SH-SY5Y (cell line): ENCODE results near the gene PNLDC1.

ENCODE experiments used
- GATA2 ChIP-seq: IDR thresholded peaks from 2 replicates; pipeline ENCODE4 v1.6.1; 2011; ENCODE audit warnings: mild to moderate bottlenecking, low read depth, low read length
- GATA3 ChIP-seq: IDR thresholded peaks from 2 replicates; pipeline ENCODE4 v1.6.1; 2011; ENCODE audit warnings: low read depth, mild to moderate bottlenecking, low read length, moderate library complexity

The PNLDC1 gene

GRCh38 chr6:159805440-159806020, 5.5 kb downstream of the PNLDC1 start:
- TF ChIP-seq GATA3 (no peak), GATA2 (no peak)

GRCh38 chr6:159806021-159806458, 6.0 kb downstream of the PNLDC1 start:
- TF ChIP-seq GATA3 (no peak), GATA2 (no peak)

- TF ChIP-seq GATA2, result no peak
- TF ChIP-seq GATA3, result no peak
These were observed 7.2 kb downstream of the PNLDC1 start for GRCh38 chr6:159807150-159807858.

GRCh38 chr6:159808647-159809046, 8.6 kb downstream of the PNLDC1 start:
- TF ChIP-seq GATA3 (no peak), GATA2 (no peak)

GRCh38 chr6:159809149-159809548, 9.1 kb downstream of the PNLDC1 start:
- TF ChIP-seq GATA3 (no peak), GATA2 (no peak)

- no peak for TF ChIP-seq GATA3
- no peak for TF ChIP-seq GATA2
These were observed 13.7 kb downstream of the PNLDC1 start for GRCh38 chr6:159813781-159814180.

GRCh38 chr6:159815410-159815809, 15.3 kb downstream of the PNLDC1 start:
- TF ChIP-seq GATA2, result no peak
- TF ChIP-seq GATA3, result no peak

GRCh38 chr6:159817951-159818739, 18.1 kb downstream of the PNLDC1 start:
- TF ChIP-seq GATA3 (no peak), GATA2 (no peak)

GRCh38 chr6:159819098-159819497, 19.0 kb downstream of the PNLDC1 start:
- TF ChIP-seq GATA3, result no peak

- TF ChIP-seq GATA2, result no peak
- TF ChIP-seq GATA3, result no peak
These were observed 20.0 kb downstream of the PNLDC1 start for GRCh38 chr6:159819932-159820640.

- TF ChIP-seq GATA2 (no peak), GATA3 (no peak)
These were observed 21.0 kb downstream of the PNLDC1 start for GRCh38 chr6:159821122-159821521.

- TF ChIP-seq GATA3 (no peak), GATA2 (no peak)
These were observed 21.6 kb downstream of the PNLDC1 start for GRCh38 chr6:159821726-159822125.

GRCh38 chr6:159823953-159824352, 23.9 kb downstream of the PNLDC1 start:
- TF ChIP-seq GATA2 (no peak), GATA3 (no peak)

GRCh38 chr6:159826004-159826403, 25.9 kb downstream of the PNLDC1 start:
- TF ChIP-seq GATA2 (no peak), GATA3 (no peak)
